HUES48 (cell line): ENCODE data around the gene USP34.

Experiments
- H3K27ac ChIP-seq: one replicate; pipeline ENCODE4 v1.7.0; 2013; ENCODE audit warnings: low read depth, low read length, inconsistent platforms
- H3K27me3 ChIP-seq: 2 replicates; pipeline ENCODE4 v1.6.1; 2013; ENCODE audit warnings: mild to moderate bottlenecking, low read length; ENCODE audit not compliant: control insufficient read depth, insufficient read depth
- H3K36me3 ChIP-seq: 2 replicates; pipeline ENCODE4 v1.6.1; 2013; ENCODE audit warnings: low read length; ENCODE audit not compliant: control insufficient read depth, insufficient read depth
- H3K4me1 ChIP-seq: 2 replicates; pipeline ENCODE4 v1.6.1; 2013; ENCODE audit warnings: mild to moderate bottlenecking, low read length; ENCODE audit not compliant: control insufficient read depth, insufficient read depth
- H3K4me3 ChIP-seq: 2 replicates; pipeline ENCODE4 v1.5.1; 2013; ENCODE audit warnings: mild to moderate bottlenecking, low read depth, low read length
- H3K9ac ChIP-seq: 2 replicates; pipeline ENCODE4 v1.6.1; 2013; ENCODE audit warnings: mild to moderate bottlenecking, low read depth, low read length, moderate library complexity
- H3K9me3 ChIP-seq: 2 replicates; pipeline ENCODE4 v1.6.1; 2013; ENCODE audit warnings: low read length; ENCODE audit not compliant: control insufficient read depth, insufficient read depth

USP34 gene

GRCh38 chr2:61266632-61267505 lies 204.0 kb downstream of the USP34 start:
- Histone ChIP-seq H3K4me3 (no peak overlapping the region), H3K27ac (no peak overlapping the region), H3K9me3 (no peaks in the 10 kb centered on the region), H3K9ac (no peak overlapping the region), H3K36me3 (peaks cover 41% of the 10 kb centered on the region), H3K4me1 (no peaks in the 10 kb centered on the region), H3K27me3 (no peaks in the 10 kb centered on the region)

GRCh38 chr2:61263830-61264229 lies 207.1 kb downstream of the USP34 start:
- Histone ChIP-seq H3K4me3 (no peak overlapping the region), H3K9me3 (no peaks in the 10 kb centered on the region), H3K27me3 (no peaks in the 10 kb centered on the region), H3K4me1 (no peaks in the 10 kb centered on the region), H3K36me3 (peaks cover 48% of the 10 kb centered on the region), H3K27ac (no peak overlapping the region), H3K9ac (no peak overlapping the region)

- no peaks in the 10 kb centered on the region for H3K9me3 ChIP-seq
- H3K4me1 ChIP-seq: no peaks in the 10 kb centered on the region
- H3K36me3 ChIP-seq: peaks cover 58% of the 10 kb centered on the region
- no peak overlapping the region for H3K27ac ChIP-seq
- no peak overlapping the region for H3K4me3 ChIP-seq
- no peaks in the 10 kb centered on the region for H3K27me3 ChIP-seq
- no peak overlapping the region for H3K9ac ChIP-seq
Observed at GRCh38 chr2:61262699-61263098, 208.2 kb downstream of the USP34 start.

- H3K9me3 ChIP-seq: no peaks in the 10 kb centered on the region
- H3K36me3 ChIP-seq: peaks cover 68% of the 10 kb centered on the region
- H3K4me3 ChIP-seq: no peak overlapping the region
- H3K4me1 ChIP-seq: no peaks in the 10 kb centered on the region
- H3K27me3 ChIP-seq: no peaks in the 10 kb centered on the region
- H3K27ac ChIP-seq: no peak overlapping the region
- no peak overlapping the region for H3K9ac ChIP-seq
Observed at GRCh38 chr2:61257446-61257845, 213.4 kb downstream of the USP34 start.

GRCh38 chr2:61255580-61256437 lies 215.1 kb downstream of the USP34 start:
- Histone ChIP-seq H3K9ac (no peak overlapping the region), H3K36me3 (peaks cover 77% of the 10 kb centered on the region)

GRCh38 chr2:61254536-61254935 lies 216.4 kb downstream of the USP34 start:
- Histone ChIP-seq H3K27ac (no peak overlapping the region), H3K36me3 (peaks cover 78% of the 10 kb centered on the region), H3K9me3 (no peaks in the 10 kb centered on the region)

More at GRCh38 chr2:61255580-61256437, 215.1 kb downstream of the USP34 start:
- no peak overlapping the region for H3K27ac ChIP-seq
- no peaks in the 10 kb centered on the region for H3K9me3 ChIP-seq
- H3K27me3 ChIP-seq: no peaks in the 10 kb centered on the region
- H3K4me1 ChIP-seq: no peaks in the 10 kb centered on the region
- no peak overlapping the region for H3K4me3 ChIP-seq

GRCh38 chr2:61253136-61253535 lies 217.8 kb downstream of the USP34 start:
- Histone ChIP-seq H3K4me3 (no peak overlapping the region), H3K4me1 (no peaks in the 10 kb centered on the region), H3K27ac (no peak overlapping the region), H3K36me3 (peaks cover 80% of the 10 kb centered on the region), H3K27me3 (no peaks in the 10 kb centered on the region), H3K9ac (no peak overlapping the region), H3K9me3 (no peaks in the 10 kb centered on the region)

More at GRCh38 chr2:61254536-61254935, 216.4 kb downstream of the USP34 start:
- H3K4me1 ChIP-seq: no peaks in the 10 kb centered on the region
- no peaks in the 10 kb centered on the region for H3K27me3 ChIP-seq
- no peak overlapping the region for H3K4me3 ChIP-seq
- no peak overlapping the region for H3K9ac ChIP-seq

GRCh38 chr2:61252031-61252430 lies 218.9 kb downstream of the USP34 start:
- H3K27me3 ChIP-seq: no peaks in the 10 kb centered on the region
- peaks cover 83% of the 10 kb centered on the region for H3K36me3 ChIP-seq
- H3K4me3 ChIP-seq: no peak overlapping the region

GRCh38 chr2:61249521-61250071 lies 221.3 kb downstream of the USP34 start:
- Histone ChIP-seq H3K9ac (no peak overlapping the region), H3K27me3 (no peaks in the 10 kb centered on the region), H3K9me3 (no peaks in the 10 kb centered on the region), H3K27ac (no peak overlapping the region), H3K4me1 (no peaks in the 10 kb centered on the region), H3K4me3 (no peak overlapping the region), H3K36me3 (peaks cover 83% of the 10 kb centered on the region)

More at GRCh38 chr2:61252031-61252430, 218.9 kb downstream of the USP34 start:
- H3K9ac ChIP-seq: no peak overlapping the region
- no peak overlapping the region for H3K27ac ChIP-seq
- no peaks in the 10 kb centered on the region for H3K4me1 ChIP-seq
- no peaks in the 10 kb centered on the region for H3K9me3 ChIP-seq

GRCh38 chr2:61247204-61247812 lies 223.6 kb downstream of the USP34 start:
- Histone ChIP-seq H3K4me3 (no peak overlapping the region), H3K27me3 (no peaks in the 10 kb centered on the region), H3K9me3 (no peaks in the 10 kb centered on the region), H3K27ac (no peak overlapping the region), H3K4me1 (peaks cover 4% of the 10 kb centered on the region; the same call in 1 of the 2 replicates), H3K9ac (no peak overlapping the region), H3K36me3 (peaks cover 81% of the 10 kb centered on the region)
